Measurements from ENCODE around the gene TBC1D9. TPM values are rescaled to one million over a fixed set of nuclear protein-coding genes. Genes with fewer than 3 reads are reported as not detected.

The TBC1D9 gene
- total and polyA plus RNA-seq, 8 donors = 4.9 to 38.2 (median 12.2) TPM

- no peaks in the 10 kb centered on the region for H3K36me3 ChIP-seq
- no peaks in the 10 kb centered on the region for H3K9me3 ChIP-seq
- WGBS, 5 donors = 86 to 96% (median 93%) methylated on average over 3 of the region's 3 CpGs
- no peak overlapping the region for H3K4me3 ChIP-seq
- peaks cover 15 to 43% (median 23%) of the 10 kb centered on the region in 4 donors for H3K4me1 ChIP-seq
- TF ChIP-seq EP300 (IDR thresholded peaks at IDR 0.05) = no peak
- TF ChIP-seq POLR2AphosphoS5 (IDR thresholded peaks at IDR 0.05) = no peak
- no peak for TF ChIP-seq CTCF (IDR thresholded peaks at IDR 0.05)
- TF ChIP-seq POLR2A (IDR thresholded peaks at IDR 0.05) = no peak
- intact Hi-C loops (cut with DNase I; ENCODE audit: low total_unique reads) = no loop called here
- H3K27me3 ChIP-seq = no peaks in the 10 kb centered on the region
- DNase-seq = no peak
- H3K27ac ChIP-seq = peak overlapping the region in 1 of 5 donors; percentile 58
Measured at GRCh38 chr4:140744421-140744820, 11.8 kb downstream of the TBC1D9 start.

- Histone ChIP-seq H3K4me3 (no peak overlapping the region), H3K36me3 (no peaks in the 10 kb centered on the region), H3K27me3 (no peaks in the 10 kb centered on the region), H3K27ac (peak overlapping the region in 4 of 5 donors; percentile 7 to 58 (median 15)), H3K4me1 (peaks cover 15 to 43% (median 23%) of the 10 kb centered on the region in 4 donors), H3K9me3 (no peaks in the 10 kb centered on the region)
- no peak for TF ChIP-seq EP300 (IDR thresholded peaks at IDR 0.05)
- TF ChIP-seq CTCF (IDR thresholded peaks at IDR 0.05) = peak in 1 of 7 experiments; percentile 34
- WGBS, 5 donors = 26 to 30% (median 28%) methylated on average over 4 of the region's 4 CpGs
- DNase-seq = peak in 1 of 2 donors; percentile 65
- intact Hi-C loops (cut with DNase I; ENCODE audit: low total_unique reads) = no loop called here
Measured at GRCh38 chr4:140743194-140743931, 12.8 kb downstream of the TBC1D9 start.

GRCh38 chr4:140742838-140743193 lies 13.4 kb downstream of the TBC1D9 start:
- intact Hi-C loops (cut with DNase I; ENCODE audit: low total_unique reads) = no loop called here
- Histone ChIP-seq H3K4me1 (peaks cover 15 to 43% (median 23%) of the 10 kb centered on the region in 4 donors), H3K4me3 (no peak overlapping the region), H3K36me3 (no peaks in the 10 kb centered on the region), H3K27ac (peak overlapping the region in 3 of 5 donors; percentile 7 to 58 (median 9)), H3K9me3 (no peaks in the 10 kb centered on the region), H3K27me3 (no peaks in the 10 kb centered on the region)
- DNase-seq = no peak
- 71 to 100% (median 94%) methylated on average over 1 of the region's 1 CpG for WGBS, 5 donors
- TF ChIP-seq EP300 (IDR thresholded peaks at IDR 0.05) (no peak), POLR2A (IDR thresholded peaks at IDR 0.05) (no peak), CTCF (IDR thresholded peaks at IDR 0.05) (no peak), POLR2AphosphoS5 (IDR thresholded peaks at IDR 0.05) (no peak)

- peaks cover 18 to 54% (median 35%) of the 10 kb centered on the region in 4 donors for H3K4me1 ChIP-seq
- H3K27ac ChIP-seq = peak overlapping the region in 1 of 5 donors; percentile 31
- no peak overlapping the region for H3K4me3 ChIP-seq
- intact Hi-C loops (cut with DNase I; ENCODE audit: low total_unique reads) = no loop called here
- no peaks in the 10 kb centered on the region for H3K9me3 ChIP-seq
- H3K36me3 ChIP-seq = no peaks in the 10 kb centered on the region
- 87 to 90% (median 88%) methylated on average over 3 of the region's 3 CpGs for WGBS, 5 donors
- no peaks in the 10 kb centered on the region for H3K27me3 ChIP-seq
- TF ChIP-seq POLR2A (IDR thresholded peaks at IDR 0.05) (no peak), POLR2AphosphoS5 (IDR thresholded peaks at IDR 0.05) (no peak), CTCF (IDR thresholded peaks at IDR 0.05) (no peak), EP300 (IDR thresholded peaks at IDR 0.05) (no peak)
- DNase-seq = no peak
Measured at GRCh38 chr4:140740906-140741670, 15.1 kb downstream of the TBC1D9 start.
